H1 (cell line): ENCODE results near the gene PRKAR1B.

Experiments
- CTCF ChIP-seq, 3 experiments: IDR thresholded peaks; 1 replicate in 2 of 3; 2 replicates in 1 of 3; pipeline versions ENCODE4 v1.5.1 to v1.6.1; 2011; ENCODE audit warnings: low read length in 3 of 3, mild to moderate bottlenecking in 3 of 3, inconsistent platforms in 2 of 3, low read depth in 1 of 3, moderate library complexity in 1 of 3; ENCODE audit not compliant: insufficient read depth in 1 of 3; ENCODE audit errors: control extremely low read depth in 1 of 3
- RXRA ChIP-seq: IDR thresholded peaks from 2 replicates; pipeline ENCODE4 v1.6.1; 2011; ENCODE audit warnings: low read depth, mild to moderate bottlenecking, low read length, moderate library complexity; ENCODE audit not compliant: insufficient read depth

- TF ChIP-seq RXRA = no peak
- no peak for TF ChIP-seq CTCF (IDR thresholded peaks at IDR 0.05; ENCODE audit: control extremely low read depth in 1 of 3, insufficient read depth in 1 of 3, low read depth in 1 of 3, low read length in 3 of 3)
Observed at GRCh38 chr7:604884-605531, 122.1 kb downstream of the PRKAR1B start.
